ENCODE results near the gene CASKIN2.

Gene CASKIN2

GRCh38 chr17:75463603-75464002 lies 51.7 kb downstream of the CASKIN2 start:
- no peaks in the 10 kb centered on the region for H4K20me1 ChIP-seq (ENCODE audit: control insufficient read depth, insufficient read depth, low read depth, low read length)
- H3K4me2 ChIP-seq (ENCODE audit: low read length) = no peak overlapping the region
- no peak overlapping the region for H3K27ac ChIP-seq (ENCODE audit: low read depth, low read length)
- no peak overlapping the region for H3K4me3 ChIP-seq (ENCODE audit: low read length)
- H3K27me3 ChIP-seq (ENCODE audit: control insufficient read depth, low read length) = no peaks in the 10 kb centered on the region
- peaks cover 20% of the 10 kb centered on the region for H3K79me2 ChIP-seq (ENCODE audit: control insufficient read depth, low read length)
- no peak for TF ChIP-seq EZH2phosphoT487 (IDR thresholded peaks at IDR 0.05; ENCODE audit: borderline replicate concordance, low read length)
- no peak for TF ChIP-seq CTCF (IDR thresholded peaks at IDR 0.05; ENCODE audit: low read depth, low read length, poor library complexity, severe bottlenecking)
- H3F3A ChIP-seq (ENCODE audit: control insufficient read depth, insufficient read depth) = no peaks in the 10 kb centered on the region
- H3K4me1 ChIP-seq (ENCODE audit: control insufficient read depth, low read length) = no peaks in the 10 kb centered on the region; the same call in 1 of the 2 replicates
- H3K36me3 ChIP-seq (ENCODE audit: control insufficient read depth, low read length) = no peaks in the 10 kb centered on the region
- H3K9me3 ChIP-seq (ENCODE audit: control insufficient read depth, insufficient read depth, low read length) = no peaks in the 10 kb centered on the region
- no peaks in the 10 kb centered on the region for H3K9me2 ChIP-seq (replicated peaks; ENCODE audit: control insufficient read depth, low read length)

GRCh38 chr17:75460295-75460694 lies 55.0 kb downstream of the CASKIN2 start:
- Histone ChIP-seq H3K9me3 (ENCODE audit: control insufficient read depth, insufficient read depth, low read length) (no peaks in the 10 kb centered on the region), H3K79me2 (ENCODE audit: control insufficient read depth, low read length) (peaks cover 31% of the 10 kb centered on the region), H3K27ac (ENCODE audit: low read depth, low read length) (no peak overlapping the region), H3K9me2 (replicated peaks; ENCODE audit: control insufficient read depth, low read length) (no peaks in the 10 kb centered on the region), H3K36me3 (ENCODE audit: control insufficient read depth, low read length) (peaks cover 4% of the 10 kb centered on the region; the same call in 1 of the 2 replicates), H3K27me3 (ENCODE audit: control insufficient read depth, low read length) (no peaks in the 10 kb centered on the region), H3F3A (ENCODE audit: control insufficient read depth, insufficient read depth) (no peaks in the 10 kb centered on the region), H3K4me2 (ENCODE audit: low read length) (no peak overlapping the region), H4K20me1 (ENCODE audit: control insufficient read depth, insufficient read depth, low read depth, low read length) (no peaks in the 10 kb centered on the region), H3K4me1 (ENCODE audit: control insufficient read depth, low read length) (peaks cover 20% of the 10 kb centered on the region), H3K4me3 (ENCODE audit: low read length) (no peak overlapping the region)
- TF ChIP-seq CTCF (IDR thresholded peaks at IDR 0.05; ENCODE audit: low read depth, low read length, poor library complexity, severe bottlenecking) = no peak
- TF ChIP-seq EZH2phosphoT487 (IDR thresholded peaks at IDR 0.05; ENCODE audit: borderline replicate concordance, low read length) = no peak

GRCh38 chr17:75459590-75460267 lies 55.6 kb downstream of the CASKIN2 start:
- H3K9me3 ChIP-seq (ENCODE audit: control insufficient read depth, insufficient read depth, low read length) = no peaks in the 10 kb centered on the region
- TF ChIP-seq EZH2phosphoT487 (IDR thresholded peaks at IDR 0.05; ENCODE audit: borderline replicate concordance, low read length) (no peak), CTCF (IDR thresholded peaks at IDR 0.05; ENCODE audit: low read depth, low read length, poor library complexity, severe bottlenecking) (no peak)
- H3K36me3 ChIP-seq (ENCODE audit: control insufficient read depth, low read length) = peaks cover 4% of the 10 kb centered on the region; the same call in 1 of the 2 replicates
- no peaks in the 10 kb centered on the region for H3F3A ChIP-seq (ENCODE audit: control insufficient read depth, insufficient read depth)
- H3K4me2 ChIP-seq (ENCODE audit: low read length) = peak overlapping the region; percentile 7; the same call in 1 of the 2 replicates
- H3K27ac ChIP-seq (ENCODE audit: low read depth, low read length) = no peak overlapping the region
- no peaks in the 10 kb centered on the region for H3K9me2 ChIP-seq (replicated peaks; ENCODE audit: control insufficient read depth, low read length)
- H3K4me1 ChIP-seq (ENCODE audit: control insufficient read depth, low read length) = peaks cover 23% of the 10 kb centered on the region
- H3K27me3 ChIP-seq (ENCODE audit: control insufficient read depth, low read length) = no peaks in the 10 kb centered on the region
- no peak overlapping the region for H3K4me3 ChIP-seq (ENCODE audit: low read length)
- H4K20me1 ChIP-seq (ENCODE audit: control insufficient read depth, insufficient read depth, low read depth, low read length) = no peaks in the 10 kb centered on the region
- peaks cover 28% of the 10 kb centered on the region for H3K79me2 ChIP-seq (ENCODE audit: control insufficient read depth, low read length)
